Stimulated activated memory B cell treated with anti-CD40 and anti-IgM and Interleukin-4, amounts not matched to agents 10 μg/mL and 1 μg/mL and 100 μg/mL, for 72 hours (primary cell): ENCODE data around the gene ME3.

Experiments
- ATAC-seq: fragments of 150-1000 bp; cut with Tn5 transposase; 2 replicates; pipeline ENCODE4 v1.10.0; 2021
- H3K27ac Mint-ChIP-seq: one replicate; pipeline ENCODE4 v1.8.0; 2022; ENCODE audit warnings: mild to moderate bottlenecking, mixed read lengths
- H3K27me3 Mint-ChIP-seq: one replicate; pipeline ENCODE4 v1.8.0; 2022; ENCODE audit warnings: mixed read lengths
- H3K36me3 Mint-ChIP-seq: one replicate; pipeline ENCODE4 v1.8.0; 2022; ENCODE audit warnings: mixed read lengths
- H3K4me1 Mint-ChIP-seq: one replicate; pipeline ENCODE4 v1.8.0; 2022; ENCODE audit warnings: mixed read lengths
- H3K4me3 Mint-ChIP-seq: one replicate; pipeline ENCODE4 v1.8.0; 2022; ENCODE audit warnings: mild to moderate bottlenecking, moderate library complexity, mixed read lengths
- H3K9me3 Mint-ChIP-seq: one replicate; pipeline ENCODE4 v1.8.0; 2022; ENCODE audit warnings: mixed read lengths

Gene ME3

DNA sequence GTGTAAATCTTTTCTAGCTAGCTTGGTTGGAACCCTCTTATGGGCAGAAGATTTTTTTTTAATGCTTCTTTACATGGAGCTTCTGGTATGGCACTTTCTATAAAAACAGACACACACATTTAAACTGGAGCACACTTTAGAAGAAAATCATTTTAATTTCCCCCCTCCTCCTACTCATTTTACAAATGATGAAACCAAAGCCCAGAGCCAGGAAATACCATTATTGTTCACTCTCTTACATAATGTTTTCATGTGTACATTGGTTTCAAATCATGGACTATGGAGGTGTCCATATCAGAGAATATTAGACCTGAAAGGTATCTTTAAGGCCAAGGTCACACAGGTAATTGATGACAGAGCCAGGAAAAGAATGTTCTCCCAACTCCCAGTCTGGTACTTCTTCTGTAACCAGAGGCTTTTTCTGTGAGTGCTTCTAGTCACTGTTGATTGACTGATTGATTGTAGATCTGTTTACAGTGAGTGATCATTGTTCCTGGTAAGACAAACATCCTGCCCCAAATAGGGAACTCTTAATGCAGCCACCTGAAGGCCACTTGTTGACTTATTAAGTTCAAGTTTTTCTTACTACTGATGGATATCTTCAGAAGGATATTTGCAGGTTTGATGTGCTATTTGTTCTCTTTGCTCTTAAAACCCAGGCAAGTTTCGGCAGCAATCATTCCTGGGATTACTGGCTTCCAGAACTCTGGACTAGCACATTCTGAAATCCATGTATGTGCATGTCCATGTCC lies 26.8 kb upstream of the ME3 start:
- no peaks in the 10 kb centered on the region for H3K36me3 Mint-ChIP-seq
- no peak for ATAC-seq
- no peak overlapping the region for H3K27ac Mint-ChIP-seq
- H3K4me1 Mint-ChIP-seq, result no peaks in the 10 kb centered on the region
- H3K4me3 Mint-ChIP-seq, result no peak overlapping the region
- H3K27me3 Mint-ChIP-seq, result no peaks in the 10 kb centered on the region
- no peaks in the 10 kb centered on the region for H3K9me3 Mint-ChIP-seq

DNA sequence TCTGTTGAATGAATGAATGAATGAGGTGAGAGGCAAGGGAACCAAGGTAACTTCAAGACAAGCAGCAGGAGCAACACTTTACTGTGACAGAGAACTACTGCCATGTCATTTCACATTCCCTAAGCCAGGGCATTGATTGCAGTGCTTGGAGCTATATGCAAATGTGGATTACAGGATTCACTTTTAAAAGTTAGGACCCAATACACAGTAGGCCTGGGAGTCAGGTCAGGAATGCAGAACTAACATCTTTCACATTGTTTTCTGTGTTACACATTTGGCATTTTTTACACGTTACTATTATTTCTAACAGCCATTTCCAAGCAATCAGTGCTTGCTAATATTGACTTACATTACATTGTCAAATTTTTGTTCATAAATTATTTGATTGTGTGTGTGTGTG lies 26.2 kb upstream of the ME3 start:
- Mint-ChIP-seq H3K9me3 (no peaks in the 10 kb centered on the region), H3K27ac (no peak overlapping the region), H3K4me3 (no peak overlapping the region), H3K27me3 (no peaks in the 10 kb centered on the region), H3K36me3 (no peaks in the 10 kb centered on the region), H3K4me1 (no peaks in the 10 kb centered on the region)
- no peak for ATAC-seq

DNA sequence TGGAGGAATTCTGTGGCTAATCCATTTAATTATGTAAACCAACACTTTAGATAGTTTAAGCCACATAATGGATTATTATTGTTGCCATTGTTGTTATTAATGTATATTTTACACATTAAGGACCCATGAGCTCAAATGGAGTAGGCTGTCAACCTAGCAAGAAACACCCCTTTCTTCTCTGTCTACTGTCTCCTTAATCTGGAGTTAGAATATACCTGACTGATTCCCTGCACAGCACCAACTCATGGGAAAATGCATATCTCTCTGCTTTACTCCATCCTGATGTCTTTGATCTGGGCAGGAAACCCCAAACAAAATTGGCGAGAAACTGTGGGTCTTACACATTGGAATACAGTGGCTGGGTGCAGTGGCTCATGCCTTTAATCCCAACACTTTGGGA lies 24.0 kb upstream of the ME3 start:
- Mint-ChIP-seq H3K4me3 (no peak overlapping the region), H3K9me3 (no peaks in the 10 kb centered on the region), H3K4me1 (no peaks in the 10 kb centered on the region), H3K36me3 (no peaks in the 10 kb centered on the region), H3K27ac (no peak overlapping the region), H3K27me3 (peaks cover 9% of the 10 kb centered on the region)
- no peak for ATAC-seq

DNA sequence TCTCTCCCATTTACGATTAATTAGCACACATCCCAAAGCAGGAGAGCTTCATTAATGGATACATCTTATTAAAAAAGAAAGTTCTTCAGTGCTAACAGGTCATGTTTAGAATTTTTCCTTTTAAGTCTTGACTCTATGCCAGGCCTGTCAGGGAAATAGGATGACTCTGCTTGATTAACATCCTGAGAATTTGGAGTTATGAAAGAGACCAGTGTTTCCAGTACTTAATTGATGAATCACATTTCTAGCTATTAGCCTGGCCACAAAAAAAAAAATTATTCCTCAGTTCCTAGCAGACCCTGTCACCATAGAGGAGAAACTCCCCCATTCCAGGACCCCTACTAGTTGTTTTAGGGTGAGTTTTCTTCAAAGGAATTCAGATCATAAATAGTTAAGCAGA lies 23.6 kb upstream of the ME3 start:
- no peaks in the 10 kb centered on the region for H3K36me3 Mint-ChIP-seq
- no peaks in the 10 kb centered on the region for H3K9me3 Mint-ChIP-seq
- ATAC-seq, result no peak
- no peak overlapping the region for H3K27ac Mint-ChIP-seq
- no peaks in the 10 kb centered on the region for H3K4me1 Mint-ChIP-seq
- no peak overlapping the region for H3K4me3 Mint-ChIP-seq
- peaks cover 10% of the 10 kb centered on the region for H3K27me3 Mint-ChIP-seq

DNA sequence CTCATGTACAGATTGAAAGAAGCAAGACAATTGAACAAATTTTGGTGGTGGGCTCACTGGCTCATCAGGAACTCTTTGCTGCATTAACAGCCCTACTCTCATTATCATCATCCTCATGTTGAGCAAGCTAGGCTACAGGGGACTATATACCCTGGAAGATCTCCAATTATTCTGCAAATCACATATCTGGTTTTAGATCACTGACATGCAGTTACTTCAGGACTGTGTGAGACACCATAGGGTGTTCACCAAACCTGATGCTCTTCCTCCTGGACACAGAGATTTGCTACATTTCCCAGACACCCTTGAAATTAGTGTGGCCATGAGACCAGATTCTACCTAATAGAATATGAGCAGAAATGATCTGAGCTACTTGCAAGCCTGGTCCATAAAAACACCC lies 23.0 kb upstream of the ME3 start:
- no peak overlapping the region for H3K27ac Mint-ChIP-seq
- H3K27me3 Mint-ChIP-seq, result peaks cover 10% of the 10 kb centered on the region
- no peak overlapping the region for H3K4me3 Mint-ChIP-seq
- ATAC-seq, result no peak
- H3K9me3 Mint-ChIP-seq, result no peaks in the 10 kb centered on the region
- H3K36me3 Mint-ChIP-seq, result no peaks in the 10 kb centered on the region
- no peaks in the 10 kb centered on the region for H3K4me1 Mint-ChIP-seq

DNA sequence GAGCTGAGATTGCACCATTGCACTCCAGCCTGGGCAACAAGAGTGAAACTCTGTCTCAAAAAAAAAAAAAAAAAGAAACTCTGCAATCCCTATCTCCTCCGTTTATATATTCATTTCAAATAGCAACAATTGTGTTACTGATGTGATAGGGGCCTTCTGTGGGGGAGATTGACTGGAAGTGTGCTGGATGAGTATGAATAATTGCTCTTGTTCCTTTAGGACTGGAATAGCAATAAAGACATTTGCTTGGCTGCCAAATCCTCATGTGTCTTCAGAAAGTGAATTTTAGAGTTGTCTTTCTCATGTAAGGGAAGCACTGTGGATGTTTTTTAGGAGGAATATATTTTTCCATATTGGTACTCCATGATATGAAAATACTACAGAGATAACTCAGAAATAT lies 21.1 kb upstream of the ME3 start:
- H3K4me3 Mint-ChIP-seq, result no peak overlapping the region
- H3K4me1 Mint-ChIP-seq, result no peaks in the 10 kb centered on the region
- H3K9me3 Mint-ChIP-seq, result no peaks in the 10 kb centered on the region
- peaks cover 10% of the 10 kb centered on the region for H3K27me3 Mint-ChIP-seq
- no peak for ATAC-seq
- H3K27ac Mint-ChIP-seq, result no peak overlapping the region
- H3K36me3 Mint-ChIP-seq, result no peaks in the 10 kb centered on the region

DNA sequence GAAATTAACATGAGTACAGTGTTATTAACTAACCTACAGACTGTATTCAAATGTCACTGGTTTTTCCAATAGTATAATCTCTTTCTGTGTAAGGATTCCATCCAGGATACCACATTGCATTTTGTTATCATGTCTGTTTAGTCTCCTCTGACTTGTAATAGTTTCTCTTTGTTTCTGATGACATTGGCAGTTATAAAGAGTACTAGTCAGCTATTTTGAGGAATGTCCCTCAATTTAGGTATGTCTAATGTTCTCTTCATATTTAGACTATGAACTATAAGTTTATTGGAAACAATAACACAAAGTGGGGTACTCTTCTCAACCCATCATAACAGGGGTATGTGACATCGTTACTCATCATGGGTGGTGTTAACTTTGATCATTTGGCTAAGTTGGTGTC lies 20.3 kb upstream of the ME3 start:
- H3K4me3 Mint-ChIP-seq, result no peak overlapping the region
- no peaks in the 10 kb centered on the region for H3K36me3 Mint-ChIP-seq
- ATAC-seq, result no peak
- H3K9me3 Mint-ChIP-seq, result no peaks in the 10 kb centered on the region
- peaks cover 10% of the 10 kb centered on the region for H3K27me3 Mint-ChIP-seq
- H3K4me1 Mint-ChIP-seq, result no peaks in the 10 kb centered on the region
- no peak overlapping the region for H3K27ac Mint-ChIP-seq

DNA sequence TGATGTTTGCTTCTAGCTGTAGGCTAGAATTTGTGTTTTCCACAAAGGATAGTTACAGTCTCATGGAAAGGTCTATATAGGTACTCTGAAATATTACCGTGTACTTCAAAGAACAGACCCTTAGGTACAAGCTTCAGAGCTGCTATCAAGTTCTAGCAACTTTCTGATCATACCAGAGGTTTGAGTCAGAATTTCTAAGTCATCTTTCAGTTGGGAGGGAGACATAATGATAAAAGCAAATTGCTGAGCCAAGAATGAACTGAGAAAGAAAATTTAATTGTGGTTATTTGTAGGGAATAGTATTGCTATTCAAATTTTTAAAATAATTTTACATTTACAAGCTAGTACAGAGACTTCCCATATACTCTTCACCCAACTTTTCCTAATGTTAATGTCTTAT lies 19.9 kb upstream of the ME3 start:
- H3K27ac Mint-ChIP-seq, result no peak overlapping the region
- no peaks in the 10 kb centered on the region for H3K36me3 Mint-ChIP-seq
- no peaks in the 10 kb centered on the region for H3K4me1 Mint-ChIP-seq
- H3K4me3 Mint-ChIP-seq, result no peak overlapping the region
- H3K9me3 Mint-ChIP-seq, result no peaks in the 10 kb centered on the region
- no peak for ATAC-seq
- peaks cover 10% of the 10 kb centered on the region for H3K27me3 Mint-ChIP-seq

DNA sequence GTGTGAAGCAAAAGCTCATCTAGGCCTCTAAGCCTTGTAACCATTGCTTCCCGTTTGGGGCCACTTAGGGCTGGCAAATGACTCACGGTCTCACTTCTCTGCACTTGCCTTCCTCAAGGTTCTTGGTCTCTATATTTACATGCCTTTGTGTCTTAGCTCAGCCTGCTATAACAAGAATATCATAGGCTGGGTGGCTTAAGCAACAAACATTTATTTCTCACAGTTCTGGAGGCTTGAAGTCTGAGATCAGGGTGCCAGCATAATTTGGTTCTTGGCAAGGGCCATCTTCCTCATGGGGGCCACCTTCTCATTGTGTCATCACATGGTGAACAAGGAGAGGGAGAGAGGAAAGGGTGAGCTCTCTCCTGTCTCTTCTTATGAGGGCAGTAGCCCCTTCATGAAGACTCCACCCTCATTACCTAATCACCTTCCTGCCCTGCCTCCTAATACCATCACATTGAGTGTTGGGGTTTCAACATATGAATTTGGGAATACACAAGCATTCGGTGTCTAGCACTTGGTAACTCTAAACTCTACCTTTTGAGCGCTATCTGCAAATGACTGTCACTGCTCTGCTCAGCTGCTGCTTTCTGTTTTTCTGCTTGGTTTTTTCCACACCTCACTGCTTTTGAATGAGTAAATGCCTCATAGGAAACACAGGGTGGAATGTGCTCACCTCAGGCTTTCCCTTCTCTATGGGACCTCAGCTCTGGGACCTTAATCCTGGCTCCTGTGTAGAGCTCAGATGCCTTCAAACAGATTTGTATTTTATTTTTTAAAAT lies 16.2 kb upstream of the ME3 start:
- Mint-ChIP-seq H3K9me3 (no peaks in the 10 kb centered on the region), H3K27ac (no peak overlapping the region), H3K4me1 (no peaks in the 10 kb centered on the region), H3K27me3 (peaks cover 10% of the 10 kb centered on the region), H3K4me3 (no peak overlapping the region), H3K36me3 (no peaks in the 10 kb centered on the region)
- peak; percentile 58 for ATAC-seq

DNA sequence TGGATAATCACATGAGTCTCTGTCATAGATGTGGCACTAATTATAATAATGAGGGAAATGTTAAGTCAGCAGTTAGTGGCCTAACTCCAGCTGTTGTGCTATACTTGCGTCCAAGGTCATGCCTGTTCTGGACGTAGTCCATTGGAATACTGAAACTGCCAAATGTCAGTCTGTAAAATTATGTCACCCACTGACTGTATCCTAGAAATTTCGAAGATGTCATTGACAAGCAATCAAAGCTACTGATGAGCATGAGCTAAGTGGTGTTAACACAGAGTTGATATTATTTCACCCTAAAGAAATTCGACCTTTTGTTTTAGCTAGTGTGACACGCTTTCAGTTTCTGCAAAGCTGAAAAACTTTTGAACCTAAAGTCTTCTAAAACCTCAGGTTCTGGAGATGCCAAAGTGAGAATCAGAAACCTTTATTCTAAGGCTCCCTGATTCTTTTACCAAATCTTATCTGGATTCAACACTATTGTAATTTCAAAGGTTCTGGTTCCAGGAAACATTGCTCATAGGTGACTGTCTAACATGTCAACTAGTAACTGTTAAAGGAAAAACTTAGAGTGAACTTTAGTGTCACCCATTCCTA lies 14.9 kb upstream of the ME3 start:
- H3K4me3 Mint-ChIP-seq, result no peak overlapping the region
- no peaks in the 10 kb centered on the region for H3K36me3 Mint-ChIP-seq
- H3K9me3 Mint-ChIP-seq, result no peaks in the 10 kb centered on the region
- H3K27ac Mint-ChIP-seq, result no peak overlapping the region
- no peaks in the 10 kb centered on the region for H3K4me1 Mint-ChIP-seq
- no peak for ATAC-seq
- H3K27me3 Mint-ChIP-seq, result peaks cover 12% of the 10 kb centered on the region

DNA sequence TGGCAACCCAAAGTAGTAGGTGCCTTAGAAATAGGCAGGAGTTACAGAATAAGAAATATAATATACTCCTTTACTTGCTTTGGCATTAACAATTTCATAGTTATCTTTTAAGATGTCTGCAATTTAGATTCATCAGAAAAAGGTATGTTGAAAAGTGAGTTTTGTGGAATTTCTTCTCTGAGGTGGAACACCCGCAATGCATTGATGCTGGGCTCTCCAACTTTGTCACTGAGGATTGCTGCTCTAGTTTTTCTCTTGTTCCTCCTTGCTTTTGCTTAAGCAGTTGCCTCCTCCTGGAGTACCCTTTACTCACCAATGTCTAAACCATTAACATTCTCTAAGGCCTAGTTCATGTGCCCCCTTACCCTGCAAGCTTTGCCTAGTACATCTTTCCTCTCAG lies 14.1 kb upstream of the ME3 start:
- H3K9me3 Mint-ChIP-seq, result no peaks in the 10 kb centered on the region
- peaks cover 11% of the 10 kb centered on the region for H3K27me3 Mint-ChIP-seq
- H3K27ac Mint-ChIP-seq, result no peak overlapping the region
- no peaks in the 10 kb centered on the region for H3K36me3 Mint-ChIP-seq
- no peak for ATAC-seq
- H3K4me3 Mint-ChIP-seq, result no peak overlapping the region
- H3K4me1 Mint-ChIP-seq, result no peaks in the 10 kb centered on the region

DNA sequence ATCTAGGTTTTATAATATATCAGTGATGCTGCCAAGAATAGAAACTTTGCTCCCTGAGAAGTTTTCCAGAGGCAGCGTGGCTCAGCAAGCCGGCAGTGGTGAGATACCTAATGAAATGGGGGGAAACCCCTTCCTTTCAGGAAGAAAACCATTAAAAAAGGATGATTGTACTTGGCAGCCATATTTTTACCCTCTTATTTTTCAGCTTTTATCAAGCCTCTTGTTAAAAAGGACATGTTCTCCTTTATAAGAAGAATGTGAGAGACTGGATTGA lies 9.0 kb upstream of the ME3 start:
- H3K9me3 Mint-ChIP-seq, result no peaks in the 10 kb centered on the region
- H3K27ac Mint-ChIP-seq, result no peak overlapping the region
- H3K27me3 Mint-ChIP-seq, result peaks cover 8% of the 10 kb centered on the region
- no peak for ATAC-seq
- no peak overlapping the region for H3K4me3 Mint-ChIP-seq
- H3K36me3 Mint-ChIP-seq, result no peaks in the 10 kb centered on the region
- H3K4me1 Mint-ChIP-seq, result no peaks in the 10 kb centered on the region

DNA sequence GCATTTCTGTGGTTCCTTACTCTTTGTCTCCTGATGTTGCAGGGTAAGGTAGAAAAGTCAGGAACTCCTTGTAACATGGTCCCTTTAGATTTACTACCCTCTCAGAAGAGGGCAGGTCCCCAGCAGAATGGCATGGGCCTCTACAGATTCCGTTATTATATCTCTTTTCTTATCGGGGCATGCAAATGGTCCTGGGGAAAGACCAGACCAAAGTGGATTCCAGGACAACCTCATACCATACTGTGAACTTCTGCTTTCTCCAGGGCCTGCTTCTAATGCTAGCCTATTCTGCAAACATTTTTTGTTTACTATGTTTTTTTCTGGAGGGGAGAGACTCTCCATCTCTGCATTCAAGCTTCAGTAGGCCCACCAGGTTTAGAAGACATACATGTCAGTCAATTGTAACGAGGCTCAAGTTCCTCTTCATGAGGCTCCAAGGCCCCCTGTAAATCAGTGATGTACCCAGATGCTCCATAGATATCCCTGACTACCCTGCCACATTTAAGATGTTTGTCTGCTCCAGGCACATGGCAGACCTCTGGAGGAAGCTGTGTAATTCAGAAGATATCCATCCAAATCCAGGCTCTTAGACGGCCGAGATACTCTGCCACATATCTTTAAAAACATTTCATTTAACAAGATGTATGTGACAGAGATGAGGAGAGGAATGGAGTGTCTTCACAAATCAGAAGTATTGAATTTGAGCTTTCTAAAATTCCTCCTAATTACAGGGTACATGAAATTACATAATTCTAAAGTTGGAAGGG lies 8.5 kb upstream of the ME3 start:
- Mint-ChIP-seq H3K4me3 (no peak overlapping the region), H3K27ac (no peak overlapping the region), H3K4me1 (no peaks in the 10 kb centered on the region), H3K36me3 (no peaks in the 10 kb centered on the region), H3K27me3 (peaks cover 8% of the 10 kb centered on the region), H3K9me3 (no peaks in the 10 kb centered on the region)
- ATAC-seq, result no peak

DNA sequence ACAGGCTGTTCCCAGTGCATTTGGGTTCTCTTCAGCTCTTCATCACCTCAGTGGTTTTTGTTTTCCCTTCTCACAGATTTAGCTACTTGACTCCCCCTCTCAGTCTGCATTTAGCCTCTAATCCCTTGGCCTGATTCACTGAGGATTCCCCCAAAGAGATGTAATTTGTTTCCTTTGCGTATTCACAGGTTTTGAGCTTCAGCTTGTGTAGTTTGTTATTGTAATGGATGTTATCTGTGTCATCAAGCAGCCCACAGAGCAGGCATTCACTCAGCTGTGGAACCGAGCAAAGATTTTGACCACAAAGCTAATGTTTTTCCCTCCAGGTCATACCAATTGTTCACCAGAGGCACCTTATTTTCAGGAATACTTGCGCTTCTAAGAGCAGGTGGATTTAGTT lies 6.4 kb upstream of the ME3 start:
- no peak for ATAC-seq
- Mint-ChIP-seq H3K27ac (no peak overlapping the region), H3K27me3 (peaks cover 8% of the 10 kb centered on the region), H3K9me3 (no peaks in the 10 kb centered on the region), H3K36me3 (no peaks in the 10 kb centered on the region), H3K4me3 (no peak overlapping the region), H3K4me1 (no peaks in the 10 kb centered on the region)

DNA sequence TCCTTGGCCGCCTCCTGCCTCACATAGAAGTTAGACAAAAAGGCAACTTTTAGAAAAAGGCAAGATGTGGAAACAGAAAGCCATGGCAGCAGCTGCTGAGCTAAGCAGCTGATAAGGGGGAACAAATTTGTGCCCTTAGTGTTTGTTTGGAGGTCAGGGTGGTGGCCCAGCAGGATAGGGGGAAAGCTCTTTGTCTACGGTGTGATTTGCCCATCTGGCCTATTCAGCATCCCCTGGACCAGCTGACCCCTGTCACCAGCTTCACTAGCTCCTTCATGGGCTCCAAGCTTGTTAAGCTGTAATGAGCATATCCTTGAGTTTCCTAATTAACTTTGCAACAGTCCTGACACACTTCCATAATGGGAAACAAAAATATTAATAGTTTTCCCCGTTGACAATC lies 5.9 kb upstream of the ME3 start:
- peaks cover 11% of the 10 kb centered on the region for H3K27me3 Mint-ChIP-seq
- ATAC-seq, result no peak

More for the DNA sequence above, 5.9 kb upstream of the ME3 start:
- H3K27ac Mint-ChIP-seq, result no peak overlapping the region
- no peaks in the 10 kb centered on the region for H3K36me3 Mint-ChIP-seq
- no peak overlapping the region for H3K4me3 Mint-ChIP-seq
- no peaks in the 10 kb centered on the region for H3K9me3 Mint-ChIP-seq
- no peaks in the 10 kb centered on the region for H3K4me1 Mint-ChIP-seq
